ENCODE measurements around the gene BCKDK.
A peak's percentile ranks its signal among the peaks of the same experiment; 100 is the strongest.

BCKDK gene

DNA sequence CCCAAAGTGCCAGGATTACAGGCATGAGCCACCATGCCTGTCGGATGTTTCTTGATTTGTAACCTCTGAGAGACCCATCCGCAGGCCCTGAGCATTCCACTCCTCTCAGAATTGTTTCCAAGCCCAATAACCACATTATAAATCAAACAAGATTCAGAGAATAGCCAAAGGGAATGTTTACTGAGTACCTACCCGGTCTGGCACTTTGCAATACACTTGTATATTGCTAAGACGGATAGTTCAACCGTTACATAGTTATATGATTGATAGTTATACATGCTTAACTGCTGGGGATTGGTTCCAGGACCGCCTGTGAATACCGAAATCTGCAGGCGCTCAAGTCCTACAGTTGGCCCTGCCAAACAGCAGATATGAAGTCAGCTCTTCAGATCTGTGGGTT, 6.3 kb downstream of the BCKDK start:
- Histone ChIP-seq H3K27ac (replicated peaks) (peak overlapping the region; percentile 68), H3K4me3 (replicated peaks; ENCODE audit: insufficient read depth, low read length) (no peak overlapping the region), H3K27me3 (ENCODE audit: insufficient read depth, poor library complexity, severe bottlenecking) (no peaks in the 10 kb centered on the region)
- TF ChIP-seq GABPA (IDR thresholded peaks at IDR 0.05; ENCODE audit: low read depth) = no peak
- no peak for TF ChIP-seq POLR2AphosphoS5 (IDR thresholded peaks at IDR 0.05; ENCODE audit: low read depth)
- TF ChIP-seq, protein P1, sequence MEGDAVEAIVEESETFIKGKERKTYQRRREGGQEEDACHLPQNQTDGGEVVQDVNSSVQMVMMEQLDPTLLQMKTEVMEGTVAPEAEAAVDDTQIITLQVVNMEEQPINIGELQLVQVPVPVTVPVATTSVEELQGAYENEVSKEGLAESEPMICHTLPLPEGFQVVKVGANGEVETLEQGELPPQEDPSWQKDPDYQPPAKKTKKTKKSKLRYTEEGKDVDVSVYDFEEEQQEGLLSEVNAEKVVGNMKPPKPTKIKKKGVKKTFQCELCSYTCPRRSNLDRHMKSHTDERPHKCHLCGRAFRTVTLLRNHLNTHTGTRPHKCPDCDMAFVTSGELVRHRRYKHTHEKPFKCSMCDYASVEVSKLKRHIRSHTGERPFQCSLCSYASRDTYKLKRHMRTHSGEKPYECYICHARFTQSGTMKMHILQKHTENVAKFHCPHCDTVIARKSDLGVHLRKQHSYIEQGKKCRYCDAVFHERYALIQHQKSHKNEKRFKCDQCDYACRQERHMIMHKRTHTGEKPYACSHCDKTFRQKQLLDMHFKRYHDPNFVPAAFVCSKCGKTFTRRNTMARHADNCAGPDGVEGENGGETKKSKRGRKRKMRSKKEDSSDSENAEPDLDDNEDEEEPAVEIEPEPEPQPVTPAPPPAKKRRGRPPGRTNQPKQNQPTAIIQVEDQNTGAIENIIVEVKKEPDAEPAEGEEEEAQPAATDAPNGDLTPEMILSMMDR (IDR thresholded peaks at IDR 0.05; ENCODE audit: insufficient read depth, low read length) = no peak
- TF ChIP-seq, protein P2, sequence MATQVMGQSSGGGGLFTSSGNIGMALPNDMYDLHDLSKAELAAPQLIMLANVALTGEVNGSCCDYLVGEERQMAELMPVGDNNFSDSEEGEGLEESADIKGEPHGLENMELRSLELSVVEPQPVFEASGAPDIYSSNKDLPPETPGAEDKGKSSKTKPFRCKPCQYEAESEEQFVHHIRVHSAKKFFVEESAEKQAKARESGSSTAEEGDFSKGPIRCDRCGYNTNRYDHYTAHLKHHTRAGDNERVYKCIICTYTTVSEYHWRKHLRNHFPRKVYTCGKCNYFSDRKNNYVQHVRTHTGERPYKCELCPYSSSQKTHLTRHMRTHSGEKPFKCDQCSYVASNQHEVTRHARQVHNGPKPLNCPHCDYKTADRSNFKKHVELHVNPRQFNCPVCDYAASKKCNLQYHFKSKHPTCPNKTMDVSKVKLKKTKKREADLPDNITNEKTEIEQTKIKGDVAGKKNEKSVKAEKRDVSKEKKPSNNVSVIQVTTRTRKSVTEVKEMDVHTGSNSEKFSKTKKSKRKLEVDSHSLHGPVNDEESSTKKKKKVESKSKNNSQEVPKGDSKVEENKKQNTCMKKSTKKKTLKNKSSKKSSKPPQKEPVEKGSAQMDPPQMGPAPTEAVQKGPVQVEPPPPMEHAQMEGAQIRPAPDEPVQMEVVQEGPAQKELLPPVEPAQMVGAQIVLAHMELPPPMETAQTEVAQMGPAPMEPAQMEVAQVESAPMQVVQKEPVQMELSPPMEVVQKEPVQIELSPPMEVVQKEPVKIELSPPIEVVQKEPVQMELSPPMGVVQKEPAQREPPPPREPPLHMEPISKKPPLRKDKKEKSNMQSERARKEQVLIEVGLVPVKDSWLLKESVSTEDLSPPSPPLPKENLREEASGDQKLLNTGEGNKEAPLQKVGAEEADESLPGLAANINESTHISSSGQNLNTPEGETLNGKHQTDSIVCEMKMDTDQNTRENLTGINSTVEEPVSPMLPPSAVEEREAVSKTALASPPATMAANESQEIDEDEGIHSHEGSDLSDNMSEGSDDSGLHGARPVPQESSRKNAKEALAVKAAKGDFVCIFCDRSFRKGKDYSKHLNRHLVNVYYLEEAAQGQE (IDR thresholded peaks at IDR 0.05; ENCODE audit: insufficient replicate concordance, low read depth) = no peak
- DNase-seq (ENCODE audit: low read depth in 1 of 2, low spot score in 1 of 2) = no peak

DNA sequence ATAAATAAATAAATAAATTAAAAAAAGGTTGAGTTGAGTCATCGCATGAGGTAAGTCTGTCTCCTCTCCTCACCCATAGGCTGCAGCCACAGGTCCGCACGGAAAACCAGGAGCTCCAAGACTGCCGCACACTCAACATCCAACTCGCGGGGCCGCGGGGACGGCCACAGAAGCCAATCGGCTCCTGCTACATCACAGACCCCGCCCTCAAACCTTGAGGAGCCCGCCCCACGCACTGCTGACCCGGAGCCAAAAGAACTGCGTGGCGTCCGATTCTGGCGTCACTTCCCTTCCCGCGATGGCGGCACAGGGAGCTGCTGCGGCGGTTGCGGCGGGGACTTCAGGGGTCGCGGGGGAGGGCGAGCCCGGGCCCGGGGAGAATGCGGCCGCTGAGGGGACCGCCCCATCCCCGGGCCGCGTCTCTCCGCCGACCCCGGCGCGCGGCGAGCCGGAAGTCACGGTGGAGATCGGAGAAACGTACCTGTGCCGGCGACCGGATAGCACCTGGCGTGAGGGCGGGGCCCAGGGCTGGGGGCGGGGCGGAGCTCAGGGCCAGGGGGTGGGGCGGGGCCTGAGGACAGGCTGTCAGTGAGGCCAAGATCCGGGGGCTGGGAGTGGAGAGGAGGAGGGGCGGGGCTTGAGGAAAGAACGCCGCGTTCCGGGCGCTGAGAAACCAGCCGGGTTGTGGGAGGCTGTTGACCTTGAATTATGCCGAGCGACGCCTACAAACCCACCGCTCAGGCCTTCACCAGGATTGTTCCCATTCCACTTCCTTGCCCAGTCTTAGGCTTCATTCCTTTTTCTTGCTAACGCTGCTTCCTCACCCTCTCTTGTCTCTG, 9.4 kb downstream of the BCKDK start, which contains the start of gene KAT8:
Gene KAT8, plus strand, starts transcription at position 281 of the 839 bp plus-strand sequence. Its CDS starts 18 bp downstream, at position 299.
- H3K4me3 ChIP-seq (replicated peaks; ENCODE audit: insufficient read depth, low read length) = peak within 1 kb of the TSS; percentile 54
- H3K27me3 ChIP-seq (ENCODE audit: insufficient read depth, poor library complexity, severe bottlenecking) = no peaks in the 10 kb centered on the region
- TF ChIP-seq GABPA (IDR thresholded peaks at IDR 0.05; ENCODE audit: low read depth) (peak; percentile 96), POLR2AphosphoS5 (IDR thresholded peaks at IDR 0.05; ENCODE audit: low read depth) (peak; percentile 84; the same call in 1 of the 2 replicates), SPI1 (IDR thresholded peaks at IDR 0.05; ENCODE audit: borderline replicate concordance, low read depth) (peak; percentile 61; the same call in 1 of the 2 replicates)
- TF ChIP-seq, protein P2 (IDR thresholded peaks at IDR 0.05; ENCODE audit: insufficient replicate concordance, low read depth) = peak; percentile 49
- TF ChIP-seq, protein P1 (IDR thresholded peaks at IDR 0.05; ENCODE audit: insufficient read depth, low read length) = no peak
- DNase-seq (ENCODE audit: low read depth in 1 of 2, low spot score in 1 of 2) = peak; percentile 95 to 99
- peak within 1 kb of the TSS; percentile 82 for H3K27ac ChIP-seq (replicated peaks)

DNA sequence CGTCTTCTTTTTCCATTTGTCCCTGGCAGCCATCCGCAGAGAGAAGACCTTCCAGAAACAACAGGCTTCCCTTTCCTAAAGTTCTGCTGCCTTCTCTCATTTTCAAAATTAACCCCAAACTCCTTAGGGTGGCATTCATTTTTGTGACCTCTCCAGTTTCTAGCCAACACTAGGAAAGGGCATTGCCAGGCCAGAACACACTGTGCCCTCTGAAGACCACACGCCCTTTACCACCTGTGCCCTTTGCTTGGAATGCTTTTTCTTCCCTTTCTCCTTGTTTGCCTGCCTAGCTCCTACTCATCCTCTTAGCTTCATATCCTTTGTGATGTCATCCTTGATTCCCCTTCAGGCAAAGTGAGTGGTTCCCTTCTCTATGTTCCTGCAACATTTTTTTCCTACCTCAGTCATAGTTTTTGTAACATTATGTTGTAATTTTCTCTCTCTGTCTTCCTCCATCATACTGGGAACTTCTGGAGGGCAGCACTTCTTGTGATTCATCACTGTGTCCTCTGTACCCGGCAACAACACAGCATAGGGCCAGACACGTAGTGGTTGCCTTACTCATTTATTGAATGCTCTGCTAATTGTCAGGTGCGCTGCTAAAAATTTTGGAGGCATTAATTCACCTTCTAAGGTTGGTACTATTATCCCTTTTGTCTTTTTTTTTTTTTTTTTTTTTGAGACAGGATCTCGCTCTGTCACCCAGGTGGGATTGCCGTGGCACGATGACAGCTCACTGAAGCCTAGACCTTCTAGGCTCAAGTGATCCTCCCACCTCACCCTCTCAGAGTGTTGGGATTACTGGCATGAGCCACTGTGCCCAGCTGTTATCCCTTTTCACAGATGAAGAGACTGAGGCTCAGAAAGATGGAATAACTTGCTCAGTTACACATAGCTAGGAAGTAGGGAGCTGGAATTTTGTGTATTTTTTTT, 10.3 kb downstream of the BCKDK start:
- peak; percentile 46 to 87 for DNase-seq (ENCODE audit: low read depth in 1 of 2, low spot score in 1 of 2)
- H3K4me3 ChIP-seq (replicated peaks; ENCODE audit: insufficient read depth, low read length) = peak overlapping the region; percentile 54
- no peaks in the 10 kb centered on the region for H3K27me3 ChIP-seq (ENCODE audit: insufficient read depth, poor library complexity, severe bottlenecking)
- H3K27ac ChIP-seq (replicated peaks) = peak overlapping the region; percentile 82
- TF ChIP-seq GABPA (IDR thresholded peaks at IDR 0.05; ENCODE audit: low read depth) = no peak
- TF ChIP-seq, protein P2 (IDR thresholded peaks at IDR 0.05; ENCODE audit: insufficient replicate concordance, low read depth) = no peak
- no peak for TF ChIP-seq POLR2AphosphoS5 (IDR thresholded peaks at IDR 0.05; ENCODE audit: low read depth)
- TF ChIP-seq, protein P1 (IDR thresholded peaks at IDR 0.05; ENCODE audit: insufficient read depth, low read length) = no peak
- TF ChIP-seq SPI1 (IDR thresholded peaks at IDR 0.05; ENCODE audit: borderline replicate concordance, low read depth) = no peak

All from HL-60 (cell line).